Heart right ventricle (tissue), 16 donors: ENCODE measurements around the gene UQCC2. TPM values are rescaled to one million over a fixed set of nuclear protein-coding genes. Genes with fewer than 3 reads are reported as not detected.

Experiments
- ATAC-seq, 8 donors: fragments of 200-7000 bp; cut with Tn5 transposase; one replicate each; pipeline ENCODE4 v1.9.1; 2020; ENCODE audit warnings: mild to moderate bottlenecking in 8 of 8, moderate library complexity in 8 of 8, moderate number of reproducible peaks in 1 of 8
- DNase-seq, 2 donors: peaks; one replicate each; pipeline ENCODE4 v3.0.0-alpha.2; 2020
- H3K27ac ChIP-seq, 10 donors: fragments of 200-600 bp; sonication (generic) in 2 of 10; one replicate each; pipeline versions ENCODE4 v1.5.0 to v1.8.0; 2020 to 2022; ENCODE audit warnings: mild to moderate bottlenecking in 3 of 10
- H3K27me3 ChIP-seq, 7 donors: fragments of 200-600 bp; one replicate each; pipeline ENCODE4 v1.8.0; 2021 to 2022; ENCODE audit warnings: mild to moderate bottlenecking in 2 of 7
- H3K36me3 ChIP-seq, 9 donors: fragments of 200-600 bp; sonication (generic) in 1 of 9; one replicate each; pipeline versions ENCODE4 v1.5.0 to v1.8.0; 2020 to 2022; ENCODE audit warnings: mild to moderate bottlenecking in 2 of 9
- H3K4me1 ChIP-seq, 9 donors: fragments of 200-600 bp; sonication (generic) in 1 of 9; one replicate each; pipeline versions ENCODE4 v1.5.0 to v1.8.0; 2020 to 2022; ENCODE audit warnings: mild to moderate bottlenecking in 4 of 9
- H3K4me3 ChIP-seq, 10 donors: fragments of 200-600 bp; sonication (generic) in 2 of 10; one replicate each; pipeline versions ENCODE4 v1.5.0 to v1.8.0; 2020 to 2022; ENCODE audit warnings: mild to moderate bottlenecking in 7 of 10, moderate library complexity in 2 of 10
- H3K9me3 ChIP-seq, 11 donors: fragments of 200-600 bp in 10 of 11; sonication (generic) in 2 of 11; one replicate each; pipeline versions ENCODE4 v1.5.0 to v1.8.0; 2013 to 2022; ENCODE audit warnings: mild to moderate bottlenecking in 2 of 11, control low read depth in 1 of 11, moderate library complexity in 1 of 11
- CTCF ChIP-seq, 9 donors: fragments of 200-600 bp; sonication (generic) in 2 of 9; IDR thresholded peaks; one replicate each; pipeline versions ENCODE4 v1.5.0 to v1.8.0; 2021 to 2022; ENCODE audit warnings: antibody characterized with exemption in 9 of 9, mild to moderate bottlenecking in 5 of 9, moderate library complexity in 1 of 9
- WGBS, 2 donors: extraction: QIAGEN DNeasy Blood & Tissue Kit; methylation state at CpG; one replicate each; pipeline ENCODE4 v1.1.7; 2013; ENCODE audit warnings: inconsistent platforms in 1 of 2; 5-methylcytosine and 5-hydroxymethylcytosine counted together
- intact Hi-C, 10 donors: fragments of 100-400 bp; cut with DNase I; formaldehyde crosslinking; loops; one replicate each; pipeline versions ENCODE4 v1.11.1 to v1.14.2; 2022
- polyA plus RNA-seq, 2 donors: library from polyadenylated mRNA; stranded (reverse); fragments of 200-250 nt; gene quantifications; one replicate each; pipeline ENCODE4 v1.2.3, GENCODE V29; 2013
- total RNA-seq, 10 donors: library from RNA; stranded (reverse); fragmentation: NEBNext Ultra II Directional in 3 of 10; extraction: Animal tissue kit (Norgen Biotek cat#: 25700) in 3 of 10; gene quantifications; one replicate each; pipeline versions ENCODE4 v1.2.1 to v1.2.4, GENCODE V29; 2021 to 2023
- donor health status: Arrhythmogenic right ventricular cardiomyopathy.
- donor health status: ischemic (EF 13 %, LVEDD 7.1; RV severe dilation, severe dysfunction).
- donor health status: healthy with polysubstance abuse.
- donor health status: DM: no; HTN: yes; CAD: no.
- donor health status: DM: no; HTN: no; CAD: no.
- donor health status: ischemic (EF 25% LVEDD 6.9; RV normal size, moderate dysfunction).
- donor health status: ischemic (EF 25% LVEDD 5.7; RV mildly dilated, moderate dysfunction).
- donor health status: healthy.
- donor health status: DM: yes; HTN: yes; CAD: no.
- donor health status: Ischemic cardiomyopathy.
- donor health status: ischemic (EF 35%, LVEDD 5.7; RV mildly dilated, moderate dysfunction).
- donor health status: nonischemic (EF 11% LVEDD 7.7; RV severe dilation, severe dysfunction).
- donor health status: DM: yes; HTN: yes; CAD: no.
- donor health status: PGD.
- donor health status: ischemic (EF 29% LVEDD 5.4; RV normal size, mild dysfunction).
- donor health status: nonischemic (EF 23%, LVEDD 6.1; RV moderate dilation, normal function).

UQCC2 gene
- total and polyA plus RNA-seq, 12 donors: 200 to 598 (median 245) TPM

GRCh38 chr6:33658982-33659689 is 52.4 kb downstream of the UQCC2 start:
- TF ChIP-seq CTCF (IDR thresholded peaks at IDR 0.05): no peak
- intact Hi-C loops: no loop called here
- Histone ChIP-seq H3K9me3 (no peaks in the 10 kb centered on the region), H3K27ac (no peak overlapping the region), H3K4me1 (peaks cover 0 to 9% (median 0%) of the 10 kb centered on the region in 9 donors), H3K27me3 (no peaks in the 10 kb centered on the region), H3K36me3 (peaks cover 0 to 69% (median under 1%) of the 10 kb centered on the region in 9 donors), H3K4me3 (no peak overlapping the region)
- WGBS, 2 donors: 93 to 94% methylated on average over 16 of the region's 16 CpGs
- no peak for ATAC-seq
- DNase-seq: no peak

- H3K27me3 ChIP-seq: no peaks in the 10 kb centered on the region
- DNase-seq (no peak), ATAC-seq (no peak)
- TF ChIP-seq CTCF (IDR thresholded peaks at IDR 0.05): no peak
- intact Hi-C loops: no loop called here
- H3K4me3 ChIP-seq: no peak overlapping the region
- H3K9me3 ChIP-seq: no peaks in the 10 kb centered on the region
- H3K36me3 ChIP-seq: peaks cover 0 to 59% (median 0%) of the 10 kb centered on the region in 9 donors
- H3K4me1 ChIP-seq: peaks cover 0 to 16% (median 0%) of the 10 kb centered on the region in 9 donors
- H3K27ac ChIP-seq: no peak overlapping the region
- 83% methylated on average over 5 of the region's 5 CpGs for whole genome bisulfite sequencing, 2 donors
Observed at GRCh38 chr6:33656844-33657243, 54.7 kb downstream of the UQCC2 start.

GRCh38 chr6:33654831-33655554 is 56.5 kb downstream of the UQCC2 start:
- intact Hi-C loops: no loop called here
- ATAC-seq (no peak), DNase-seq (no peak)
- peaks cover 0 to 21% (median 3%) of the 10 kb centered on the region in 9 donors for H3K4me1 ChIP-seq
- no peak for TF ChIP-seq CTCF (IDR thresholded peaks at IDR 0.05)
- H3K9me3 ChIP-seq: no peaks in the 10 kb centered on the region
- no peaks in the 10 kb centered on the region for H3K27me3 ChIP-seq
- H3K27ac ChIP-seq: no peak overlapping the region
- H3K4me3 ChIP-seq: no peak overlapping the region
- 69 to 76% methylated on average over 5 of the region's 5 CpGs for WGBS, 2 donors
- peaks cover 0 to 51% (median 0%) of the 10 kb centered on the region in 9 donors for H3K36me3 ChIP-seq

- Histone ChIP-seq H3K4me1 (peaks cover 0 to 21% (median 3%) of the 10 kb centered on the region in 9 donors), H3K27ac (peak overlapping the region in 5 of 10 donors; percentile 26 to 58 (median 32)), H3K36me3 (peaks cover 0 to 38% (median 3%) of the 10 kb centered on the region in 9 donors), H3K4me3 (no peak overlapping the region), H3K27me3 (no peaks in the 10 kb centered on the region), H3K9me3 (no peaks in the 10 kb centered on the region)
- 66 to 75% methylated on average over 5 of the region's 5 CpGs for WGBS, 2 donors
- intact Hi-C loops: no loop called here
- ATAC-seq (peak in 1 of 8 donors; percentile 43), DNase-seq (no peak)
- no peak for TF ChIP-seq CTCF (IDR thresholded peaks at IDR 0.05)
Observed at GRCh38 chr6:33652002-33652401, 59.5 kb downstream of the UQCC2 start.
